ENCODE measurements around the gene FAM90A1.
"Not testable (repeated sequence)": the region's sequence is repeated elsewhere in the genome, so short reads cannot be mapped to it uniquely, and the experiment has no call there.

The FAM90A1 gene, protein sequence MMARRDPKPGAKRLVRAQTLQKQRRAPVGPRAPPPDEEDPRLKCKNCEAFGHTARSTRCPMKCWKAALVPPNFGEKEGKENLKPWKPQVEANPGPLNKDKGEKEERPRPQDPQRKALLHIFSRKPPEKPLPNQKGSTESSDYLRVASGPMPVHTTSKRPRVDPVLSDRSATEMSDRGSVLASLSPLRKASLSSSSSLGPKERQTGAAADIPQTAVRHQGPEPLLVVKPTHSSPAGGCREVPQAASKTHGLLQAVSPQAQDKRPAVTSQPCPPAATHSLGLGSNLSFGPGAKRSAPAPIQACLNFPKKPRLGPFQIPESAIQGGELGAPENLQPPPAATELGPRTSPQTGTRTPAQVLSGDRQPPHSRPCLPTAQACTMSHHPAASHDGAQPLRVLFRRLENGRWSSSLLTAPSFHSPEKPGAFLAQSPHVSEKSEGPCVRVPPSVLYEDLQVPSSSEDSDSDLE

GRCh38 chr12:8226992-8227731 is at the start of gene FAM90A1:
Gene FAM90A1, minus strand, starts transcription at chr12:8227618. Its CDS starts 2,786 bp downstream, at chr12:8224832.
- H3K4me3 ChIP-seq (ENCODE audit: low read depth, low read length): not testable (repeated sequence)

DNA sequence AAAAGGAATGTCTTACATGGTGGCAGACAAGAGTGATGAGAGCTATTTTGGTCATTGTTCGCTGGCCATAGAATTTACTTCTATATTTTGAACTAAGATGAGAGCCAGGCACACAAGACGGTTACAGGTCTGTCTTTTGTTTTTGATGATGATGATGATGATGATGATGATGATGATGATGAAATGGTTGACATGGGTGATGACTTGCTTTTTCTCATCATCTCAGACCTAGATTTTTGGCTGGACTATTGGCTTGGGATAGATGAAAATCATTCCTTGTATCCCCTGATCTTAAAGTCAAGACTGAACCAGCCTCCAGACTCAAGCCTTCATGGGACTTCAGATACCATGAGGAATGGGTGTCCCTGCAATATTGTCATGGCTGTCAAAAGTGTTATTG is 49.0 kb upstream of the FAM90A1 start:
- not testable (repeated sequence) for H3K4me3 ChIP-seq (ENCODE audit: low read depth, low read length)

DNA sequence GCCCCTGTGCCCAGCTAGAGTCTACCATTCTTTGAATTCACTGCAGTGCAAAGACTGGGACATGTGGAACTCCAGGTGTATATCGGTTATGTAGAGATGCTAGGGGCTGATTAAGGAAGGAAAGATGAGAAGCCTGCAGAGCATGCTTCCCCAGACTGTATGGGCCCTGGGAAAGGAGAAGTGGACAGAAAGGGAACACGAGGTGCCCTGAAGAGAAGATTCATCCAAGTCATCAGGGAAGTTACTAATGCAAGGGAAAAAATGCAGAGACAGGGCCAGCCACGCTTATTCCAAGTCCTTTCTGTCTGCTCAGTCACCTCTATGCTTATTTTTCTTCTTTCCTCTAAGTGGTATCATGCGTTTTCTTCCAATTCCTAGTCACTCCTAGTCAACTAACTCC is 39.3 kb upstream of the FAM90A1 start:
- H3K4me3 ChIP-seq (ENCODE audit: low read depth, low read length): not testable (repeated sequence)

DNA sequence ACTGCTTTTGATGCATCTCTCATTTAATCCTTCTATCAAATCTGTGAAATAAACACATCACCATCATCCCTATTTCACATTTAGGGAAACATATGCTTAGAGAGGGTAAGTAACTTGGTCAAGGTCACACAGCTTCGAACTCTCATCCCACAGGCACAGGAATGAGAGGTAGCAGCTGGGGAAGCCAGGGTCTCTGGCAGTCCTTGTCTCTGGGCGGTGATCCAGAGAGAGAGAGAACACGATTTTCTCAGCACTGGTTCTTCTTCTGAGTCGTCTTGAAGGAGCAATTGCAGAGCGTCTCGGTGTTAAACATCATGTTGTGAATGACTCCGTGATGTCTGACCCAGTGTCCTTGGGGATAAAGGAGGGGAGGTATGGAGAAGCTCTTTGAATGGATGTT is 36.8 kb upstream of the FAM90A1 start:
- H3K4me3 ChIP-seq (ENCODE audit: low read depth, low read length): not testable (repeated sequence)

DNA sequence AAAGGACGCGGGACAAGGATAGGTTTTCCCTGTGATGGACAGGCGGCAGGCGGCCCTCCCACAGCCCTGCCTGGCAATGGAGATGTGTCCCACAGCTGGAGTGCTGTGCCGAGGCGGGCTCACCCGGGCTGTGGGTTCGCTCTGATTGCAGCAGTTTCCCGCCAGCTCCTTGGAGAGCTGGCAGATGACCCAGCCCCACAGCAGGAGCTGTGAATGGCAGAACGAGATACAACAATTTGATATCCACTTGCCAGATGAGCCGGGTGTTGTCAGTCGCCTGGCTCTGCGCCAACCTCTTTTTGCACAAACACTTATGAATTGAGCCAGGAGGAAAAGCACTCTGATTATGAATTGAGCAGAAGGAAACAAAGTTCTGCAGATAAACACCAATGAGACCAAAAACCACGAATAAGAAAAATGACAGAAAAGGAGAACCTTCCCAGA is 33.7 kb upstream of the FAM90A1 start:
- H3K4me3 ChIP-seq (ENCODE audit: low read depth, low read length): not testable (repeated sequence)

DNA sequence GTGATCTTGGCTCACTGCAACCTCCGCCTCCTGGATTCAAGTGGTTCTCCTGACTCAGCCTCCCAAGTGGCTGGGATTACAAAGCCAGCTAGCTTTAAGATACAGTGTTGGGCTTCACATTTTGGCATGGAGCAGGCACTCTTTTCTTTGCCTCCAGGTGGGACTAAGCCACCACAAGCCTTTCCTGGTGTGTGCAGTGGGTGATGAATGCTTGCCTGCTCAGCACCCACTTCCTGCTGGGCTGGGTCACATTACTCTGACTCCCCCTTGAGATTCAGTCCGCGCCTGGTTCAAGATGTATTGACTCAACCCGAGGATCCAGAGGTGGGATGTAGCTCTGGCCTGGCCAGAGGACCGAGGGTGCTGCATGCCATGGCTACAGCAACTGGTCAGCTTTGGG is 28.9 kb upstream of the FAM90A1 start:
- H3K4me3 ChIP-seq (ENCODE audit: low read depth, low read length): not testable (repeated sequence)

GRCh38 chr12:8254705-8255104 is 27.3 kb upstream of the FAM90A1 start:
- not testable (repeated sequence) for H3K4me3 ChIP-seq (ENCODE audit: low read depth, low read length)

DNA sequence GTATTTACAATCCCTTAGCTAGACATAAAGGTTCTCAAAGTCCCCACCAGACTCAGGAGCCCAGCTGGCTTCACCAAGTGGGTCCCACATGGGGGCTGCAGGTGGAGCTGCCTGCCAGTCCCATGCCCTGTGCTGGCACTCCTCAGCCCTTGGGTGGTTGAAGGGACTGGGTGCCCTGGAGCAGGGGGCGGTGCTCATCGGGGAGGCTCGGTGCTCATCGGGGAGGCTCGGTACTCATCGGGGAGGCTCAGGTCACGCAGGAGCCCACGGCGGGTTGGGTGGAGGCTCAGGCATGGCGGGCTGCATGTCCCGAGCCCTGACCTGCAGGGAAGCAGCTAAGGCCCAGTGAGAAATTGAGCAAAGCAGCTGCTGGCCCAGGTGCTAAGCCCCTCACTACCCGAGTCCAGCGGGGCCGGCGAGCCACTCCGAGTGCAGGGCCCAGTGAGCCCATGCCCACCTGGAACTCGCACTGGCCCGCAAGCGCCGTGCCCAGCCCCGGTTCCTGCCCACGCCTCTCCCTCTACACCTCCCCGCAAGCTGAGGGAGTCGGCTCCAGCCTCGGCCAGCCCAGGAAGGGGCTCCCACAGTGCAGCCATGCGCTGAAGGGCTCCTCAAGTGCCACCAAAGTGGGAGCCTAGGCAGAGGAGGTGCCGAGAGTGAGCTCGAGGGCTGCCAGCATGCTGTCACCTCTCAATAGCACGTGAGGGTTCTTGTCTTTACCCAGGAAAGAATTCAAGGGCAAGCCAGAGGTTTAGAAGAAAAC is 24.8 kb upstream of the FAM90A1 start:
- H3K4me3 ChIP-seq (ENCODE audit: low read depth, low read length): not testable (repeated sequence)

GRCh38 chr12:8251616-8252015 is 24.2 kb upstream of the FAM90A1 start:
- H3K4me3 ChIP-seq (ENCODE audit: low read depth, low read length): not testable (repeated sequence)

DNA sequence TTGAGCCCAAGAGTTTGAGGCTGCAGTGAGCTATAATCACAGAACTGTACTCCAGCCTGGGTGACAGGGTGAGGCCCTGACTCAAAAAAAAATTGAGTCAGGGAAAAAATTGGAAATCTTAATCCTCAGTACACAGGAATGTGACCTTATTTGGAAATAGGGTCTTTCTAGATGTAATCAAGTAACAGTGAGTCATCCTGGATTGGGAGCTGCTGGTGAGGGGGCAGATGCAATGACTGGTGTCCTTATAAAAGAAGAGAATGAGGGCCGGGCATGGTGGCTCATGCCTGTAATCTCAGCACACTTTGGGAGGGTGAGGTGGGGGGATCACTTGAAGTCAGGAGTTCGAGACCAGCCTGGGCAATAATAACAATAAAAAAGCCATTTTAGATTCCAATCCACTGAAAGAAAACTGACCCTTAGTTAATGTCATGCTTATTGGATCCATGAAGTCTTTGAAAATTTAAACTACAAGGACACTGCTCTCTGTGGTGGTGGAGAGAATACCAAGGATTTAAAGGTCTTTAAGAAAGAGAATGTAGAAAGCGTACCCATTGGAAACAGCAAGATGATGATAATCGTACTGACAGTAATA is 19.6 kb upstream of the FAM90A1 start:
- not testable (repeated sequence) for H3K4me3 ChIP-seq (ENCODE audit: low read depth, low read length)

DNA sequence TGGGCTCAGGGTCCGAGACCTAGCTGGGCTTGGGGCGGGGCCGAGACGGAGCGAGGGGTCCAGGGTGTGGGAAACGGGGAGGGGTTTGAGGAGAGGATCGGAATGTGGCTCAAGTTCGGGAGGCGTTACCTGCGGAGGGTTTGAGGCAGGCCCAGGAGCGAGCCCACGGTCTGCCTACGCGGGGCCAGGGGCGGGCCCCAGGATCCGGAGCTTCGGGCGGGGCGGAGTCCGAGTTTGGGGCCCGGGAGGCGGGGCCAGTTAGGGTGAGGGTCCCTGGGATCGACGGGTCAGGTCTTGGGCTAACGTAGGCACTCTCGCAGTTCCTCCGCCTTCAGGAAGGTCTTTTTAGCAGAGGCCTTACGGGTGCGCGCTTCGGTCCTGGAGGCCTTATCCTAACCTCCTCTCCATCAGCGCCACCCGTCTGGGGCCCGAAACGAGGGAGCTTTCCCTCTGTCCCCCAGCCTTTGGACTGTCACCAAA is 16.3 kb upstream of the FAM90A1 start:
- peak overlapping the region; percentile 56 for H3K4me3 ChIP-seq (ENCODE audit: low read depth, low read length)

DNA sequence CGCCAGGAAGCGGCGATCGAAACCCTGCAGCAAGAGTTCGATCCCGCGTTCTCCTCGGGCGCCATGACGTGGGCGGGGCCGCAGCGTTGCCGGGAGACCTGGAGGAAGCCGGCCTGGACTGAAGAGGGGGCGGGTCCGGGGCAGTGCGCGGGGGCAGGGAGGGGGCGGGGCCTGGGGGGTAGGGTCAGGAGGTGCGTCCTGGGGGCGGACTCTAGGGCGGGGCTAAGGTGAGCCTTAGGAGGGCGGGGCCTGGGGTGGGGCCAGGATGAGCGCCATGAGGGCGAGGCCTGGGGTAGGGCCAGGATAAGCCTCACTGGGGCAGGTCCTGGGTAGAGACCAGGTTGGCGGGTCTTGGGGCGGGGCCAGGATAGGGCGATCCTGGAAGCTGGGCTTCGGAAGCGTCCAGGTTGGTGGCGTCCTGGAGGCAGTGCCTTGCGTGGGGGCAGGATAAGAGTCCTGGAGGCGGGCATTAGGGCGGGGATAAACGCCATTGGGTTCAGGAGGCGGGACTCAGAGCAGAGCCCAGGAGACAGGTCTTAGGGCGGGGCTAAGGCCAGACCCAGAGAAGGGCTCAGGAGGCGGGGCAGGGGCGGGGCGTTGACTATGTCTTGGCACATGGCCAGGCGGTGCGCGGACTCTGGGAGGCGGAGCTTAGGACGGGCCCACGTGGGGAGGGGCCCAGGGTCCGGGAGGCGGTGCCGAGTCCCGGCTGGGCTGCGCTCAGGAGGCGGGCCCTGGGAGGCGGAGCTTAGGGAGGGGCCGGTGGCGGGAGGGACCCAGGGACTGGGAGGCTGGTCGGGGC is 15.7 kb upstream of the FAM90A1 start:
- peak overlapping the region; percentile 44 for H3K4me3 ChIP-seq (ENCODE audit: low read depth, low read length)

GRCh38 chr12:8242622-8242879 is 15.1 kb upstream of the FAM90A1 start:
- peak overlapping the region; percentile 44 for H3K4me3 ChIP-seq (ENCODE audit: low read depth, low read length)

- peak overlapping the region; percentile 44 for H3K4me3 ChIP-seq (ENCODE audit: low read depth, low read length)
Observed at GRCh38 chr12:8241917-8242621, 14.7 kb upstream of the FAM90A1 start.

DNA sequence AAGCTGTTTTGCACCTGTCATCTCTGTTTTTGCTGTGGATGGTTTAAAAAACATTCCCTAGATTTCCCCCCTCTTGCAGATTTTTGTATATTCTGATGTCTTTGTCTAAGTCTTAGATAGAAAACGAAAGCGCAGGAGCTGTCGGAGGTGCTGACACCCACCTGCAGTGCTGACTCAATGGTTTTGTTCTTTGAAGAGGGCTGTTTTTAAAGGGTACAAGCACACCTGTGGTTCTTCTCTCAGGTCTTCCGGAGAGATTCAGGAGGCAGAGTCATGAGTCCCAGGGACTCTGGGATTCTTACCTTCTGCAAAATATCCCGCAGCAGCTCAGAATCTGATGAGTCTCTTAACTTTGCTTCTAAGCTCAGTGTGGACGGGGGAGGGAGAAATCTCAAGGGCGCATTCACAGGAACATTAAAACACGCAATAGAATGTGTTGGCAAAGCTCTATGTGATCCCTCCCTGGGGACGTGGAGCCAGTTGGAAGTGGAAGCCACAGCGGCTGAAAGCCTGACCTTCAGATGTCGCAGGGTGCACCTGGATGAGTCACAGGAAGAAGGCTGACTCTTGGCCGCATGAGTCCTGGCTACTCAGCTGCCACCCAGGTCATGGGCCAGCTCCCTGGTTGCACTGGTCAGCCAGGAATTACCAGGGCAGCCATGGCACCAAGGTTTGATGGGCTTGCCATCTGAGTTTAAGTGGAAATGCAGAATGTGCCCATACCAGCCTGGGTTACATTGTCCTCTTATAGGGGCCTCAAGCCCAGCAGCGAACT is 13.1 kb upstream of the FAM90A1 start:
- H3K4me3 ChIP-seq (ENCODE audit: low read depth, low read length): not testable (repeated sequence)

DNA sequence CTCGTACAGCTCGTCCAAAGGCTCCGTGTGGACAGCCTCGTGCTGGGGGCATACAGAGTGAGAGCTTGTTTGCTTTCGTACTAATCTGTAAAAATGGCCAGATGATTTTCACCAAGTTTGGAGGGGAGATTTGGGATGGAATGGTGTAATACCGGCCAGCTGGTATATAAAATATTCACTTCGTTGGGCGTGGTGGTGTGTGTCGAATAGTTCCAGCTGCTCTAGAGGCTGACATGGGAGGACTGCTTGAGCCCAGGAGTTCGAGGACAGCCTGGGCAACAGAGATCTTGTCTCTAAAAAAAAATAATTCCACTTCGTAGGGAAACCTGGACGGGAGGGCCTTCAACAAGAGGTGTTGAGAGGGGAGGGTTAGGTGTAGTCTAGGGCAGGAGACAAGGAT is 9.6 kb upstream of the FAM90A1 start:
- not testable (repeated sequence) for H3K4me3 ChIP-seq (ENCODE audit: low read depth, low read length)

DNA sequence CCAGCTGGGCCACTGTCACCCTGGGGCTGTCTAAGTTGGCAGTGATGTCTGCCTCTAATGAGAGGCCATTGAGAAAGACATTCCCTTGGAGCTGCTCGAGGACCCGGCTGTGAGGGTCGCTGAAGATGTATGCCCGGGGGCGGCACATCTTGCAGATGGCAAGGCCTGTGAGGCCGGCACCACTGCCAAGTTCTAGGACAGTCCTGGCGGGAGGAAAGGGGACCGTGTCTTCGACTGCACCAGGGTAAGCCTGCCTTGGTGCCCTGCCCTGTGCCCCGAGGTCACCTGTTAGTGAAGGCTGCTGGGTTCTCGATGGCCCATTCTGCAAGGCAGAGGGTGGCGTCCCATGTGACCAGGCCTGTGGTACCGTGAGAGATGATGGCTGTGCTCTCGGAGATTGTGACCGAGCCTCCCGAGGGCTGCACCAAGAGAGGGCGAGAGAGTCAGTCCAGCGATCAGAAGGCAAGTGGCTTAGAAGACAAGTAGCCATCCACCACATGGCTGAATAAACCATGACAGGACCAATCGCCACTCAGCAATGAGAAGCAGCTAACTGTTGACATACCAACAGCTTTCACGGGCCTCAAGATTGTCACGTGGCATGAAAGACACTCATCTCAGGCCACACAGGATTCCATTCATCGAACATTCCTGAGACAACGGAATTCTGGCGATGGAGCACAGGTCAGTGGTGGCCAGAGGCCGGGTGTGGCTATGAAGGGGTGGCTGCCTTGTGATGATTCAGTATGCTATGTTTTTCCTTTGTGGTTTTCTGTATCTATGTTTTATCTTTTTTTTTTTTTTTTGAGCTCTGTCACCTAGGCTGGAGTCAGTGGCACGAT is 8.1 kb upstream of the FAM90A1 start:
- not testable (repeated sequence) for H3K4me3 ChIP-seq (ENCODE audit: low read depth, low read length)

DNA sequence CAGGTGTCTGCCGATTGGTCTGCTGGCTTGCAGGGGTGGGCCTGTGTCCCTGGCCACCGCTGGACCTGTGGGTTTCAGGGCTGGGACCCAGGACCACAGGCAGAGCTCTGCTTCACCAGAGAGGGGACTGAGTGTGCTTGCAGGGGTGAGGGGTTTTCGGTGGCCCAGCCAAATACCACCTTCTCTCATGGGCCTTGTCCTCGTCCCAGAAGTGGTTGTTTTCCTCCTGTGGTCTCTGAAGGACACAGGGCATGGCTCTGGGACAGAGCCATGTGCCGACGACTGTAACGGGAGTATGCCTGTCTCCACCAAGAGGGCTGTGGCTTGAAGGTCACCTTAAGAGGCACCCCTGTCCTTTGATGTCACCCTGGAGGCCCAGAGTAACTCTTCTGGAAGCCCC is 7.3 kb upstream of the FAM90A1 start:
- H3K4me3 ChIP-seq (ENCODE audit: low read depth, low read length): not testable (repeated sequence)

All from iPS-11a (cell line).